ENCODE measurements around the gene BCL11B.

Gene BCL11B

DNA sequence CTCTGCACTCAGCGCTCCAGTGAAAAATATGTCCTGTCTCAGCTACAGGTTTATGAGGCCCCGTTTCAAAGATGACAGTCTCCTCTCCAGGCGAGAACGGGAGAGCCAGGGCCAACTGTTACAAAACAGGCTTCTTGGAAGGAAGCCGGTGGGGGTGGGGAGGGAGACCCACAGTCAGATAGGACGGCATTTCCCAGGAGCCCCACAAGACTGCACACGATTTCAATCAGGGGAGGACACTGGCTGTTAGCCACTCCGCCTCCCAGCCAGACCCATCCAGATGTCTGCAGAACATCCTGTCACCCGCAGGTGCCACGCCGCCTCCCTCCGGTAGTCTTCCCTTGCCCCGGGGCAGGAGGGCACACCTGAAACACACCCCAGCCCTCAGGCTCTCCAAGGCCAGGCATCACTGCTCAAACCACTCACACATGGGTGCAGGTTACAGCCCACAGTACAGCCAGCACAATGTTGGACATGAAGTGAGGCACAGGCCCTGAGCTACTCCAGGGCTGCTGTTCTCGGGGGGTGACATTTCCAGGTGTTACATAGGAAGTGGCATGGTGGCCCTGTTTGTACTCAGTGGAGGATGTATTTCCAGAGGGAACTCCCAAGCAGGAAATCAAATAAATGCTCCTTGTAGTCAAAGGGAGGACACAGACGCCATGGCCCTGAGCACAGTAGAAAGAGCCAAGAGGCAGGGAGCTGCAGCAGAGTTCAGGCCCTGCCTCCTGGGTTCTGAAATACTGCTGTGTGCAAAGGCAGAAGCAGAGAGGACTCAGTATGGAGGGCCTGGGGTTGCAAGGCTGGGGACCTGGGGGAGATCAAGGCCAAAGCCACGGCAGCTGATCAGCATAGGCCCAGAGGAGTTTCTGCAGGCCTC is 138.1 kb downstream of the BCL11B start:
- Histone ChIP-seq H3K36me3 (ENCODE audit: control insufficient read depth in 1 of 2, insufficient read depth in 2 of 2, low read length in 2 of 2) (no peaks in the 10 kb centered on the region), H3K27ac (ENCODE audit: low read depth, low read length) (no peak overlapping the region), H3K9me3 (ENCODE audit: control insufficient read depth in 1 of 2, low read length in 2 of 2) (no peaks in the 10 kb centered on the region), H3K4me3 (ENCODE audit: low read depth in 1 of 2, low read length in 2 of 2) (no peak overlapping the region), H3K4me1 (ENCODE audit: control insufficient read depth in 1 of 2, insufficient read depth in 2 of 2, low read length in 2 of 2) (no peaks in the 10 kb centered on the region), H3K9ac (ENCODE audit: low read depth in 1 of 2, low read length in 2 of 2) (no peak overlapping the region), H3K27me3 (ENCODE audit: control insufficient read depth in 1 of 2, insufficient read depth in 2 of 2, low read length in 2 of 2) (no peaks in the 10 kb centered on the region)

DNA sequence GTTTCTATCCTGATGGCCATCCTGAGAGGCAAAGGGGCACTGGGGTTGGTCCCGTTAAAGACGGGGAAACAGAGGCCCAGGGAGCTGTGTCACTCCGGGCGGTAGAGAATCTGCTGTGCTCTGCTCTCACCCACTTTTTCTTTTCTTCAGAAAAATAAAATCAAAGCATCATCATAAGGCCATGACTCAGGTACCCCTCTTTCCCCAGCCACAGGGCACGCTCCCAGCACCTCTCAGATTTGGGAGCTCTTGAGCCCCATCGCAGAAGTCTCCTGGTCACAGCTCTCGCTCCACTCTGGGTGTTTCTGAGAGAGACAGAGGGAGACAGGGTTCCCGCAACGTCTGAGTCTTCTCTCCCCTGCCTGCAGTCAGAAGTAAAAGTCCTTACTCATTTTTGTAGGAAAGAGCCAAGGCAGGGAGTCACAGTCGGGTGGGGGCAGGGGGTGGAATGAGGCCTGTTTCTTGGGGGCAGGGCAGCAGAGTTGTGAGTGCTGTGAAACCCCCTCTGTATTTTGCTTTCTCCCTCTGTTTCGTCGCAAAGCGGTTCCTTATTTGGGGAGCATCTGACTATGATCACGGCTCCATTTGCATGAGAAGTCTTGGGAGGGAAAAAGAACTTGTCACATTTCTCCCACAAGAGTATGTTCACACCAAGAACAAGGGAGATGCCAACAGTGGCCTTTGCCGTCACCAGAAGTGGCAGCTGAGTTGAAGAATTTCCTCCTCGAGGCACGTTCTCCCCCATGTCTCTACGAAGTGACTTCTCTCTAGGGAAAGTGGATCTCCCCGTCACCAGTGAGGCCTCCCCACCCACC is 139.0 kb downstream of the BCL11B start:
- Histone ChIP-seq H3K4me3 (ENCODE audit: low read depth in 1 of 2, low read length in 2 of 2) (no peak overlapping the region), H3K9me3 (ENCODE audit: control insufficient read depth in 1 of 2, low read length in 2 of 2) (no peaks in the 10 kb centered on the region), H3K27me3 (ENCODE audit: control insufficient read depth in 1 of 2, insufficient read depth in 2 of 2, low read length in 2 of 2) (no peaks in the 10 kb centered on the region), H3K9ac (ENCODE audit: low read depth in 1 of 2, low read length in 2 of 2) (no peak overlapping the region), H3K4me1 (ENCODE audit: control insufficient read depth in 1 of 2, insufficient read depth in 2 of 2, low read length in 2 of 2) (no peaks in the 10 kb centered on the region), H3K36me3 (ENCODE audit: control insufficient read depth in 1 of 2, insufficient read depth in 2 of 2, low read length in 2 of 2) (no peaks in the 10 kb centered on the region), H3K27ac (ENCODE audit: low read depth, low read length) (no peak overlapping the region)

DNA sequence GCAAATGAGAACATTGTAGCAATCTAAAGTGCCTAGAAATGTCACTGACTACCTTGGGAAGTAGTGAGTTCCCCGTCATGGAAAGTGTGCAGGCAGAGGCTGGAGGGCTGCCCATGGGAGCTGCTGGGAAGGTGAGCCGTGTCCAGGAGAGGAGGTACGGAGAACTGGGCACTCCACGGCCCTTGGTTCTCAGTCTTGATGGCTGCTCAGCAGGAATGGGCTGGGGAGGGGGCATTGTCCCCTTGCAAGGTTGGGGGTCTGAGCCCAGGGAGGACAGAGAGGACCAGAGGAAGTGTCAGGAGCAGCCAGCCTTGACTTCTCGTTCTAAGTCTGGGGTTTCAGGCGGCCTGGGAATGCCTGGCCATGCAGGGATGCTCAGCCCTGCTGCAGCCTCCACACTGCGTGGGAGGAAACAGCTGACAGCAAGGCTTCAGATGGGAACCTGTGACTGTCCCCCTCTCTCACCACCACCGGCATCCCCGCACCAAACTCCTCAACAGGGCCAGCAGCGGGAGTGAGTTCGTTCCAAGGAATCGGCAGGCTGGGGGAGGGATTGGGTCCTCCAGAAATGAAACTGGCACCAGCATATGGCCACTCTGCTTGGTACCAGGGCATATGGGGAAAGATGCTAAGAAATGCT is 140.2 kb downstream of the BCL11B start:
- no peaks in the 10 kb centered on the region for H3K27me3 ChIP-seq (ENCODE audit: control insufficient read depth in 1 of 2, insufficient read depth in 2 of 2, low read length in 2 of 2)
- H3K4me1 ChIP-seq (ENCODE audit: control insufficient read depth in 1 of 2, insufficient read depth in 2 of 2, low read length in 2 of 2) = no peaks in the 10 kb centered on the region
- H3K9ac ChIP-seq (ENCODE audit: low read depth in 1 of 2, low read length in 2 of 2) = no peak overlapping the region
- no peaks in the 10 kb centered on the region for H3K36me3 ChIP-seq (ENCODE audit: control insufficient read depth in 1 of 2, insufficient read depth in 2 of 2, low read length in 2 of 2)
- no peaks in the 10 kb centered on the region for H3K9me3 ChIP-seq (ENCODE audit: control insufficient read depth in 1 of 2, low read length in 2 of 2)
- no peak overlapping the region for H3K4me3 ChIP-seq (ENCODE audit: low read depth in 1 of 2, low read length in 2 of 2)
- H3K27ac ChIP-seq (ENCODE audit: low read depth, low read length) = no peak overlapping the region

DNA sequence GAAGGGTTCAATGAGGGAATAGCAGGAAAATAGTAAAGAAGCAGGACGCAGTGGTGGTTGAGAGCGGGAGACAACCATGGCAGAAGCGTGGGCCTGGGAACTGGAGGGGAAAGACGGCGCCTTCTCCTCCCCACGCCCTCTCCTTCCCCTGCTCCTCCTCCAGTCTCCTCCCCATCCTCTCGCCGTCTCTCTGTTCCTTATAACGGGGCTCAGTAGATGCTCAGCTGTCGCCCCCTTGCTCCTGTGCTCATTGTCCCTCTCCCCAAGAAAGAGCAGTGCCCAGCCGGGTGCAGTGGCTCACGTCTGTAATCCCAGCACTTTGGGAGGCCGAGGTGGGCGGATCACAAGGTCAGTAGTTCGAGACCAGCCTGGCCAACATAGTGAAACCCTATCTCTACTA is 142.0 kb downstream of the BCL11B start:
- no peak overlapping the region for H3K9ac ChIP-seq (ENCODE audit: low read depth in 1 of 2, low read length in 2 of 2)
- no peaks in the 10 kb centered on the region for H3K4me1 ChIP-seq (ENCODE audit: control insufficient read depth in 1 of 2, insufficient read depth in 2 of 2, low read length in 2 of 2)
- H3K27me3 ChIP-seq (ENCODE audit: control insufficient read depth in 1 of 2, insufficient read depth in 2 of 2, low read length in 2 of 2) = no peaks in the 10 kb centered on the region
- H3K4me3 ChIP-seq (ENCODE audit: low read depth in 1 of 2, low read length in 2 of 2) = no peak overlapping the region
- no peak overlapping the region for H3K27ac ChIP-seq (ENCODE audit: low read depth, low read length)
- no peaks in the 10 kb centered on the region for H3K36me3 ChIP-seq (ENCODE audit: control insufficient read depth in 1 of 2, insufficient read depth in 2 of 2, low read length in 2 of 2)
- no peaks in the 10 kb centered on the region for H3K9me3 ChIP-seq (ENCODE audit: control insufficient read depth in 1 of 2, low read length in 2 of 2)

DNA sequence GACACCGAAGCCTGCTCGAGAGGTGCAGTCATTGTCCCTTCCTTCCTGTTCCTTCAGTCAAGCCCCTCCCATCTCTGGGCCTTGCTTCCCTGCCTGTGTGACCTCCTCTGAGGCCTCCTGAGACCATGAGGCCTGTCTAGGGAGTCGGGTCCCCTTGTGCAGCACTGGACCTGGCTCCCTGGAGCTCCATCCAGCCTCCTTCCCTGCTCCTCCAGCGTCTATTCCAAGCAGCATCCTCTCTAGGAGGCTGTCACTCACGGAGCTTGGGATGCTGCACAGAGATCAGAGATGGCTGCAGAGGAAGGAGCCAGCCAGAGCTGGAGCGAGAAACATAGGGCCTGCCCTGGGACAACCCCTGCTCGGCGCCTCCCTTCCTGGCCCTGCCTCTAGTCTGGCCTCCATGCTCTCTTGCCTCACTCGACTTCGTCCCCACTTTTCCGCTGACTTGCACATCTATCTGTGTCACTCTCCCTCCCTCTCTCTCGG is 142.7 kb downstream of the BCL11B start:
- H3K4me1 ChIP-seq (ENCODE audit: control insufficient read depth in 1 of 2, insufficient read depth in 2 of 2, low read length in 2 of 2) = no peaks in the 10 kb centered on the region
- no peak overlapping the region for H3K4me3 ChIP-seq (ENCODE audit: low read depth in 1 of 2, low read length in 2 of 2)
- no peak overlapping the region for H3K9ac ChIP-seq (ENCODE audit: low read depth in 1 of 2, low read length in 2 of 2)
- H3K27me3 ChIP-seq (ENCODE audit: control insufficient read depth in 1 of 2, insufficient read depth in 2 of 2, low read length in 2 of 2) = no peaks in the 10 kb centered on the region
- no peak overlapping the region for H3K27ac ChIP-seq (ENCODE audit: low read depth, low read length)
- no peaks in the 10 kb centered on the region for H3K9me3 ChIP-seq (ENCODE audit: control insufficient read depth in 1 of 2, low read length in 2 of 2)
- H3K36me3 ChIP-seq (ENCODE audit: control insufficient read depth in 1 of 2, insufficient read depth in 2 of 2, low read length in 2 of 2) = no peaks in the 10 kb centered on the region

DNA sequence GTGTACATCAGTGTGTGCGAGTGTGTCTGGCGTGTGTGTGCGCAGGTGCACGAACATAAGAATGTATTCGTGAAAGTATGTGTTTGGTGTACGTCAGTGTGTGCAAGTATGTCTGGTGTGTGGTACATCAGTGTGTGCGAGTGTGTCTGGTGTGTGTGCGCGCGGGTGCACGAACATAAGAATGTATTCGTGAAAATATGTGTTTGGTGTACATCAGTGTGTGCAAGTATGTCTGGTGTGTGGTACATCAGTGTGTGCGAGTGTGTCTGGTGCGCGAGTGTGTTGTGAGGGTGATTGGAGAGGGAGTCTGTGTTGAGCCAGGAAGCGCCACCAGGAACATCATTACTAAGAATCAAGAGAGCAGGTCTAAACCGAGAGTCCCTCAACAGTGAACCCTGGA is 143.8 kb downstream of the BCL11B start:
- no peaks in the 10 kb centered on the region for H3K9me3 ChIP-seq (ENCODE audit: control insufficient read depth in 1 of 2, low read length in 2 of 2)
- no peak overlapping the region for H3K27ac ChIP-seq (ENCODE audit: low read depth, low read length)
- H3K9ac ChIP-seq (ENCODE audit: low read depth in 1 of 2, low read length in 2 of 2) = no peak overlapping the region
- no peaks in the 10 kb centered on the region for H3K4me1 ChIP-seq (ENCODE audit: control insufficient read depth in 1 of 2, insufficient read depth in 2 of 2, low read length in 2 of 2)
- no peak overlapping the region for H3K4me3 ChIP-seq (ENCODE audit: low read depth in 1 of 2, low read length in 2 of 2)
- no peaks in the 10 kb centered on the region for H3K27me3 ChIP-seq (ENCODE audit: control insufficient read depth in 1 of 2, insufficient read depth in 2 of 2, low read length in 2 of 2)
- H3K36me3 ChIP-seq (ENCODE audit: control insufficient read depth in 1 of 2, insufficient read depth in 2 of 2, low read length in 2 of 2) = no peaks in the 10 kb centered on the region

DNA sequence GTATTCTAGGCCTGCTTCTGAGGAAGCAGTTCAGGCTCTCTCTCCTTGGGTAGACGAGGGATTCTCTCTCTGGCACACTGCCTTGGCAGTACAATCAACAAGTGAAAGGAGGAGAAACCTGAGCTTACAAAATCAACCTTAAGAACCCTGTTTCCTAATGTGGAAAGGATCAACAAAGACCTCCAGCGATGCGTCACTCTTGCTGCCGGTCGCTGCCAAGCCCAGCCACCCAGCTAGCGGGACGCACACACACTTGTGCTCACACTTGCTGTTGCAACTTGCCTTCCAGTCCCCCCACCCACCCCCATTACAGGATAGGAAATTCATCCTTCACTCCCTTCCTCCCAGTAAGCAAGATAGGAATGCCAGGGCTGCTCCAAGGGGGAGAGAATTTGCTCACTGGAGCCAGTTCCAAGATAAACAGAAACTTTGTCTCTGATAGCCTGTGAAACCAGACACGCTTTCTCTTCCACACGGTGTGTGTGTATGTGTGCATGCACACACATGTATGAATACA is 144.3 kb downstream of the BCL11B start:
- no peaks in the 10 kb centered on the region for H3K27me3 ChIP-seq (ENCODE audit: control insufficient read depth in 1 of 2, insufficient read depth in 2 of 2, low read length in 2 of 2)

DNA sequence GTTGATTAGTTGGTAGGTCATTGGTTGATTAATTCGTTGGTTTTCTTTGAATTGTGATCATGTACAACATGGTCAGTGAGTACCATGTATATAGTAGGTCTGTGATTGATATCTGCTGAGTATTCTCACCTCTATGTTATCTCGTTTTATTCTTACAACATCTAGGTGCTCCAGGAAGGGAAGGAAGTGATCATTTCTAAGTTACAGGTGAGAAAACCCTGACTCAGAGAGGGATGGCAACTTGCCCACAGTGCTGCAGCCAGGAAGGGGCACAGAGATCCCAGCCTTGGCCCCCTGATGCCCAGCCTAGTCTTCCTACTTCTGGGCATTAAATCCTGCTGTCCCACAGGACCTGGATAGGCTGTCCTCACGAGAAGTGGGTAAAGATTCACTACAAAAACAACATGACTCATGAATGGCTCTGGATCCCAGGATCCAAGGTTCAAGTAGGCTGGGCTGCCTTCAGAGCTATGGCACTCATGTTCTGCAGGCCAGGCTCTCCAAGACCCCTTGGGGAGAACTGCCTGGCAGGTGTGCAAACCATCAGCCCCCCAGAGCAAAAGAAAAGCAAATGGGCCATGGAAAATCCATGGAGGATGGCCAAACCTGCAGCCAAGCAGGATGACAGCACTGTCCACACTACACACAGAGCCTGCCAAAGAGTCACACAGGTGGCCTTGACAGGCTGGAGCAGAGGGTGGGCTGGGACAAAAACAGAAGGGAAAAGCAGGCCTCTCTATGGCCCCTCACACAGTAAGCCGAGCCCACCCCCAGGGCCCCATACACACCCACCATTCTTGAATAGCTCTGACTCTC is 146.2 kb downstream of the BCL11B start:
- H3K27me3 ChIP-seq (ENCODE audit: control insufficient read depth in 1 of 2, insufficient read depth in 2 of 2, low read length in 2 of 2) = no peaks in the 10 kb centered on the region
- no peaks in the 10 kb centered on the region for H3K9me3 ChIP-seq (ENCODE audit: control insufficient read depth in 1 of 2, low read length in 2 of 2)
- no peak overlapping the region for H3K4me3 ChIP-seq (ENCODE audit: low read depth in 1 of 2, low read length in 2 of 2)
- H3K9ac ChIP-seq (ENCODE audit: low read depth in 1 of 2, low read length in 2 of 2) = no peak overlapping the region
- H3K36me3 ChIP-seq (ENCODE audit: control insufficient read depth in 1 of 2, insufficient read depth in 2 of 2, low read length in 2 of 2) = no peaks in the 10 kb centered on the region
- no peaks in the 10 kb centered on the region for H3K4me1 ChIP-seq (ENCODE audit: control insufficient read depth in 1 of 2, insufficient read depth in 2 of 2, low read length in 2 of 2)
- no peak overlapping the region for H3K27ac ChIP-seq (ENCODE audit: low read depth, low read length)

More for the DNA sequence above, 144.3 kb downstream of the BCL11B start:
- no peak overlapping the region for H3K9ac ChIP-seq (ENCODE audit: low read depth in 1 of 2, low read length in 2 of 2)
- H3K36me3 ChIP-seq (ENCODE audit: control insufficient read depth in 1 of 2, insufficient read depth in 2 of 2, low read length in 2 of 2) = no peaks in the 10 kb centered on the region
- no peaks in the 10 kb centered on the region for H3K4me1 ChIP-seq (ENCODE audit: control insufficient read depth in 1 of 2, insufficient read depth in 2 of 2, low read length in 2 of 2)
- no peak overlapping the region for H3K4me3 ChIP-seq (ENCODE audit: low read depth in 1 of 2, low read length in 2 of 2)
- H3K9me3 ChIP-seq (ENCODE audit: control insufficient read depth in 1 of 2, low read length in 2 of 2) = no peaks in the 10 kb centered on the region
- no peak overlapping the region for H3K27ac ChIP-seq (ENCODE audit: low read depth, low read length)

DNA sequence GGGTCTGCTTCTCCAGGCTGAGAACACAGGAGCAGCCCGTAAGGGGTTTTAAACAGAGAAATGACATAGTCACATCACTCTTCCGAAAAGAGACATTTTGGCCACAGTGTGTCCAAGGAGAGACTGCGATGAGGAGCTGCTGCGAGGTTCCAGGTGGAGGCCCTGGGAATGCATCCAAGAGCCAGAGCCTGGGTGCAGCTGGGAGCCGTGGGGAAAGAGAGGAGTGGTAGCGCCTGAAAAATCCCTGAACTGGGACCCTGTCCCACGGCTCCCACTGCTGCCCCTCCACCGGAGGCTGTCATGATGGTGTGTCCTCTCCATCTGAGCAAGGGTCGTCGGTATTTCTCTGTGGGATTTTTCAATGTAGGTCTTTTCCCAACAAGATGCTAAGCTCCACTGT is 146.9 kb downstream of the BCL11B start:
- H3K27me3 ChIP-seq (ENCODE audit: control insufficient read depth in 1 of 2, insufficient read depth in 2 of 2, low read length in 2 of 2) = no peaks in the 10 kb centered on the region
- no peak overlapping the region for H3K4me3 ChIP-seq (ENCODE audit: low read depth in 1 of 2, low read length in 2 of 2)
- H3K4me1 ChIP-seq (ENCODE audit: control insufficient read depth in 1 of 2, insufficient read depth in 2 of 2, low read length in 2 of 2) = no peaks in the 10 kb centered on the region
- H3K9me3 ChIP-seq (ENCODE audit: control insufficient read depth in 1 of 2, low read length in 2 of 2) = no peaks in the 10 kb centered on the region
- H3K36me3 ChIP-seq (ENCODE audit: control insufficient read depth in 1 of 2, insufficient read depth in 2 of 2, low read length in 2 of 2) = no peaks in the 10 kb centered on the region
- H3K9ac ChIP-seq (ENCODE audit: low read depth in 1 of 2, low read length in 2 of 2) = no peak overlapping the region
- no peak overlapping the region for H3K27ac ChIP-seq (ENCODE audit: low read depth, low read length)

Data from duodenal mucosa (tissue), 2 donors.